OCI-LY3 (cell line): ENCODE data around the gene RC3H1.

Experiments
- H2AFZ ChIP-seq: fragments of 200-600, 300-600 bp; shearing (Covaris generic); 2 replicates; pipeline ENCODE4 v1.6.0; 2014; ENCODE audit warnings: antibody characterized with exemption, low read depth, low read length
- H3K27ac ChIP-seq: fragments of 200-600, 300-600 bp; sonication (generic); 2 replicates; pipeline ENCODE4 v1.5.1; 2014; ENCODE audit warnings: mild to moderate bottlenecking, low read length, moderate library complexity, mixed read lengths
- H3K27me3 ChIP-seq: fragments of 200-600, 300-600 bp; sonication (generic); 2 replicates; pipeline ENCODE4 v1.6.1; 2014; ENCODE audit warnings: low read depth, low read length, mixed read lengths
- H3K36me3 ChIP-seq: fragments of 200-600, 300-600 bp; sonication (generic); replicated peaks from 2 replicates; pipeline ENCODE3; 2014; ENCODE audit warnings: low read depth, low read length, mixed read lengths
- H3K4me1 ChIP-seq: fragments of 300-600, 200-600 bp; sonication (generic); 2 replicates; pipeline ENCODE4 v1.6.1; 2014; ENCODE audit warnings: low read length, mixed read lengths
- H3K4me2 ChIP-seq: fragments of 200-600, 300-600 bp; sonication (generic); 2 replicates; pipeline ENCODE4 v1.6.1; 2014; ENCODE audit warnings: low read length, mixed read lengths
- H3K4me3 ChIP-seq: fragments of 300-600, 200-600 bp; sonication (generic); 2 replicates; pipeline ENCODE4 v1.5.1; 2014; ENCODE audit warnings: antibody characterized with exemption, mild to moderate bottlenecking, low read length, moderate library complexity
- H3K79me2 ChIP-seq: fragments of 300-600, 200-600 bp; shearing (Covaris generic); 2 replicates; pipeline ENCODE4 v1.6.1; 2014; ENCODE audit warnings: mild to moderate bottlenecking, low read length, mixed read lengths
- H3K9ac ChIP-seq: fragments of 300-600, 200-600 bp; shearing (Covaris generic); 2 replicates; pipeline ENCODE4 v1.6.0; 2014; ENCODE audit warnings: mild to moderate bottlenecking, low read length, moderate library complexity
- H3K9me3 ChIP-seq: fragments of 200-600, 300-600 bp; shearing (Covaris generic); 2 replicates; pipeline ENCODE4 v1.6.1; 2014; ENCODE audit warnings: low read length, mixed read lengths; ENCODE audit not compliant: insufficient read depth
- H4K20me1 ChIP-seq: fragments of 200-600, 300-600 bp; sonication (generic); 2 replicates; pipeline ENCODE4 v1.6.1; 2016; ENCODE audit warnings: low read length, mixed read lengths; ENCODE audit not compliant: insufficient read depth
- CTCF ChIP-seq: fragments of 200-600, 300-600 bp; sonication (generic); IDR thresholded peaks from 2 replicates; pipeline ENCODE4 v1.5.1; 2014; ENCODE audit warnings: antibody characterized with exemption, low read length, low read depth
- EZH2phosphoT487 ChIP-seq: fragments of 200-600 bp; shearing (Covaris generic); IDR thresholded peaks from 2 replicates; pipeline ENCODE4 v1.6.1; 2018; ENCODE audit warnings: antibody characterized with exemption, mixed run types, low read depth

Gene RC3H1

GRCh38 chr1:174041369-174041768 lies 19.2 kb upstream of the RC3H1 start:
- no peaks in the 10 kb centered on the region for H3K4me1 ChIP-seq
- H3K27me3 ChIP-seq = no peaks in the 10 kb centered on the region
- TF ChIP-seq CTCF = no peak
- no peak for TF ChIP-seq EZH2phosphoT487
- H3K4me2 ChIP-seq = no peak overlapping the region
- H3K9ac ChIP-seq = no peak overlapping the region
- H2AFZ ChIP-seq = no peak overlapping the region
- H3K9me3 ChIP-seq = no peaks in the 10 kb centered on the region
- H4K20me1 ChIP-seq = no peaks in the 10 kb centered on the region
- no peaks in the 10 kb centered on the region for H3K36me3 ChIP-seq
- no peak overlapping the region for H3K27ac ChIP-seq
- no peak overlapping the region for H3K4me3 ChIP-seq
- H3K79me2 ChIP-seq = no peaks in the 10 kb centered on the region

- H3K4me1 ChIP-seq = no peaks in the 10 kb centered on the region
- no peak overlapping the region for H3K9ac ChIP-seq
- H2AFZ ChIP-seq = no peak overlapping the region
- no peak overlapping the region for H3K4me2 ChIP-seq
- TF ChIP-seq CTCF = no peak
- no peak for TF ChIP-seq EZH2phosphoT487
- no peaks in the 10 kb centered on the region for H4K20me1 ChIP-seq
- H3K36me3 ChIP-seq = no peaks in the 10 kb centered on the region
- H3K27me3 ChIP-seq = no peaks in the 10 kb centered on the region
- no peaks in the 10 kb centered on the region for H3K79me2 ChIP-seq
- no peak overlapping the region for H3K4me3 ChIP-seq
- H3K27ac ChIP-seq = no peak overlapping the region
- no peaks in the 10 kb centered on the region for H3K9me3 ChIP-seq
Measured at GRCh38 chr1:174040387-174040786, 18.2 kb upstream of the RC3H1 start.

- no peak overlapping the region for H3K27ac ChIP-seq
- H3K4me1 ChIP-seq = no peaks in the 10 kb centered on the region
- H3K79me2 ChIP-seq = no peaks in the 10 kb centered on the region
- no peak overlapping the region for H2AFZ ChIP-seq
- H3K4me2 ChIP-seq = no peak overlapping the region
- H4K20me1 ChIP-seq = no peaks in the 10 kb centered on the region
- no peaks in the 10 kb centered on the region for H3K9me3 ChIP-seq
- TF ChIP-seq CTCF = no peak
- no peak for TF ChIP-seq EZH2phosphoT487
- no peaks in the 10 kb centered on the region for H3K27me3 ChIP-seq
- no peak overlapping the region for H3K4me3 ChIP-seq
- no peaks in the 10 kb centered on the region for H3K36me3 ChIP-seq
- H3K9ac ChIP-seq = no peak overlapping the region
Measured at GRCh38 chr1:174039027-174039426, 16.9 kb upstream of the RC3H1 start.

- H3K79me2 ChIP-seq = no peaks in the 10 kb centered on the region
- H3K4me2 ChIP-seq = no peak overlapping the region
- no peaks in the 10 kb centered on the region for H3K9me3 ChIP-seq
- no peak overlapping the region for H3K4me3 ChIP-seq
- no peaks in the 10 kb centered on the region for H3K36me3 ChIP-seq
- TF ChIP-seq CTCF = no peak
- TF ChIP-seq EZH2phosphoT487 = no peak
- no peaks in the 10 kb centered on the region for H3K27me3 ChIP-seq
- H3K4me1 ChIP-seq = no peaks in the 10 kb centered on the region
- no peaks in the 10 kb centered on the region for H4K20me1 ChIP-seq
- H2AFZ ChIP-seq = no peak overlapping the region
- H3K27ac ChIP-seq = no peak overlapping the region
- no peak overlapping the region for H3K9ac ChIP-seq
Measured at GRCh38 chr1:174036798-174037197, 14.6 kb upstream of the RC3H1 start.
